Mesenchymal stem cell (in vitro differentiated cells and primary cell): Measurements from ENCODE around the gene ID4.
"Not testable (repeated sequence)": the region's sequence is repeated elsewhere in the genome, so short reads cannot be mapped to it uniquely, and the experiment has no call there.

Source experiments
- DNase-seq: peaks from one replicate; pipeline ENCODE4 v3.0.0-alpha.2; 2013
- H2AFZ ChIP-seq: one replicate; pipeline ENCODE4 v1.6.1; 2013; ENCODE audit warnings: low read depth, mild to moderate bottlenecking, control low read depth, inconsistent platforms, low read length, moderate library complexity
- H2AK5ac ChIP-seq: 2 replicates; pipeline ENCODE4 v1.6.1; 2013; ENCODE audit warnings: low read length, moderate library complexity, mild to moderate bottlenecking, inconsistent platforms; ENCODE audit not compliant: severe bottlenecking
- H2BK120ac ChIP-seq: one replicate; pipeline ENCODE4 v1.6.1; 2013; ENCODE audit warnings: low read depth, mild to moderate bottlenecking, inconsistent platforms, low read length, moderate library complexity
- H2BK12ac ChIP-seq, 2 experiments: one replicate each; pipeline ENCODE4 v1.6.1; 2013; ENCODE audit warnings: inconsistent platforms in 2 of 2, low read length in 2 of 2, mild to moderate bottlenecking in 2 of 2, moderate library complexity in 2 of 2, control low read depth in 1 of 2
- H2BK15ac ChIP-seq: one replicate; pipeline ENCODE4 v1.6.1; 2013; ENCODE audit warnings: mild to moderate bottlenecking, low read depth, inconsistent platforms; ENCODE audit not compliant: poor library complexity, severe bottlenecking
- H2BK5ac ChIP-seq: 2 replicates; pipeline ENCODE4 v1.6.1; 2013; ENCODE audit warnings: low read depth, mild to moderate bottlenecking, low read length, control low read depth, inconsistent platforms; ENCODE audit not compliant: poor library complexity, severe bottlenecking
- H3K14ac ChIP-seq, 2 experiments: one replicate each; pipeline ENCODE4 v1.6.1; 2013; ENCODE audit warnings: inconsistent platforms in 2 of 2, low read length in 2 of 2, control low read depth in 1 of 2, mild to moderate bottlenecking in 1 of 2, moderate library complexity in 1 of 2
- H3K18ac ChIP-seq, 2 experiments: one replicate each; pipeline ENCODE4 v1.6.1; 2013; ENCODE audit warnings: inconsistent platforms in 2 of 2, low read length in 2 of 2, control low read depth in 1 of 2, low read depth in 1 of 2, mild to moderate bottlenecking in 1 of 2
- H3K23ac ChIP-seq, 2 experiments: one replicate each; pipeline ENCODE4 v1.6.1; 2013; ENCODE audit warnings: inconsistent platforms in 2 of 2, low read length in 2 of 2, mild to moderate bottlenecking in 2 of 2, moderate library complexity in 2 of 2, control low read depth in 1 of 2
- H3K27ac ChIP-seq: 2 replicates; pipeline ENCODE4 v1.5.1; 2013; ENCODE audit warnings: mild to moderate bottlenecking, moderate library complexity, low read length, control low read depth, inconsistent platforms; ENCODE audit not compliant: poor library complexity, severe bottlenecking
- H3K27me3 ChIP-seq, 2 experiments: 2 replicates each; pipeline versions ENCODE4 v1.6.1 to v1.7.0; 2013; ENCODE audit warnings: low read length in 2 of 2, mild to moderate bottlenecking in 2 of 2, moderate library complexity in 2 of 2, control low read depth in 1 of 2, inconsistent platforms in 1 of 2; ENCODE audit not compliant: control insufficient read depth in 1 of 2, insufficient read depth in 1 of 2
- H3K36me3 ChIP-seq, 2 experiments: 2 replicates each; pipeline versions ENCODE4 v1.6.1 to v1.7.0; 2013; ENCODE audit warnings: low read length in 2 of 2, control low read depth in 1 of 2, inconsistent platforms in 1 of 2, low read depth in 1 of 2, mild to moderate bottlenecking in 1 of 2; ENCODE audit not compliant: insufficient read depth in 2 of 2, control insufficient read depth in 1 of 2
- H3K4ac ChIP-seq, 2 experiments: one replicate each; pipeline ENCODE4 v1.6.1; 2013; ENCODE audit warnings: inconsistent platforms in 2 of 2, low read length in 2 of 2, mild to moderate bottlenecking in 2 of 2, moderate library complexity in 2 of 2, control low read depth in 1 of 2, low read depth in 1 of 2
- H3K4me1 ChIP-seq: 2 replicates; pipeline ENCODE4 v1.6.1; 2013; ENCODE audit warnings: low read depth, low read length, control low read depth; ENCODE audit not compliant: control insufficient read depth, insufficient read depth
- H3K4me2 ChIP-seq: 2 replicates; pipeline ENCODE4 v1.6.1; 2013; ENCODE audit warnings: low read length, mild to moderate bottlenecking, inconsistent platforms; ENCODE audit not compliant: poor library complexity, severe bottlenecking
- H3K4me3 ChIP-seq, 2 experiments: 2 replicates each; pipeline versions ENCODE4 v1.5.1 to v1.7.0; 2013; ENCODE audit warnings: low read length in 2 of 2, mild to moderate bottlenecking in 2 of 2, control low read depth in 1 of 2, low read depth in 1 of 2; ENCODE audit not compliant: insufficient read depth in 1 of 2
- H3K79me1 ChIP-seq: replicated peaks from 2 replicates; pipeline ENCODE4 v1.6.1; 2013; ENCODE audit warnings: mild to moderate bottlenecking, control low read depth, low read length, inconsistent platforms; ENCODE audit not compliant: poor library complexity, severe bottlenecking
- H3K9ac ChIP-seq: 2 replicates; pipeline ENCODE4 v1.7.0; 2013; ENCODE audit warnings: mild to moderate bottlenecking, low read length, moderate library complexity
- H3K9me3 ChIP-seq: 2 replicates; pipeline ENCODE4 v1.7.0; 2013; ENCODE audit warnings: mild to moderate bottlenecking, low read length; ENCODE audit not compliant: control insufficient read depth
- H4K8ac ChIP-seq: one replicate; pipeline ENCODE4 v1.6.1; 2013; ENCODE audit warnings: inconsistent platforms, mild to moderate bottlenecking, low read length, moderate library complexity
- H4K91ac ChIP-seq: one replicate; pipeline ENCODE4 v1.6.1; 2013; ENCODE audit warnings: mild to moderate bottlenecking, low read length, inconsistent platforms
- whole genome bisulfite sequencing: methylation state at CpG from one replicate; pipeline ENCODE4 v1.1.7; 2013; ENCODE audit warnings: mixed read lengths; 5-methylcytosine and 5-hydroxymethylcytosine counted together

Gene ID4

DNA sequence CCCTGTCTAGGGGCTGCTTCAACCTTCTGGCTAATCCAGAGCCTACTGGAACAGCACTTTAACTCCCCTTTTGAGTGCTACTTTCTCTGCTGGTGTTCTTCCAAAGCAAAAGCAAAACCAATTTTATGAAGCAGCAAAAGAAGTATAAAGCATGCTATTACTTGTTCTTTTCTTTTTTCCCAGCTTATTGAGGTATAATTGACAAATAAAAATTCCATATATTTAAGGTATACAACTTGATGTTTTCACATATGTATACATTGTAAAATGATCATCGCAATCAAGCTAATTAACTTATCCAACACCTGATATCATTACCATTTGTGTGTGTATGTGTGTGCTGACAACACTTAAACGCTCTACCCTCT is 14.9 kb downstream of the ID4 start:
- no peaks in the 10 kb centered on the region for H3K79me1 ChIP-seq
- no peak overlapping the region for H3K9ac ChIP-seq
- H3K36me3 ChIP-seq, result no peaks in the 10 kb centered on the region
- H2AFZ ChIP-seq, result no peak overlapping the region
- no peak overlapping the region for H4K8ac ChIP-seq
- no peak overlapping the region for H4K91ac ChIP-seq
- DNase-seq, result no peak
- H3K18ac ChIP-seq, result no peak overlapping the region
- H3K4me2 ChIP-seq, result no peak overlapping the region
- H2BK5ac ChIP-seq, result no peak overlapping the region
- no peak overlapping the region for H3K23ac ChIP-seq
- no peak overlapping the region for H3K4me3 ChIP-seq
- no peak overlapping the region for H3K14ac ChIP-seq
- peaks cover 2% of the 10 kb centered on the region for H3K4me1 ChIP-seq
- H3K4ac ChIP-seq, result no peak overlapping the region
- H2BK15ac ChIP-seq, result no peak overlapping the region
- WGBS, result 100% methylated on average over 2 of the region's 2 CpGs
- H3K27ac ChIP-seq, result no peak overlapping the region
- no peak overlapping the region for H2BK120ac ChIP-seq
- H3K9me3 ChIP-seq, result no peaks in the 10 kb centered on the region
- no peak overlapping the region for H2AK5ac ChIP-seq
- no peaks in the 10 kb centered on the region for H3K27me3 ChIP-seq
- H2BK12ac ChIP-seq, result no peak overlapping the region

DNA sequence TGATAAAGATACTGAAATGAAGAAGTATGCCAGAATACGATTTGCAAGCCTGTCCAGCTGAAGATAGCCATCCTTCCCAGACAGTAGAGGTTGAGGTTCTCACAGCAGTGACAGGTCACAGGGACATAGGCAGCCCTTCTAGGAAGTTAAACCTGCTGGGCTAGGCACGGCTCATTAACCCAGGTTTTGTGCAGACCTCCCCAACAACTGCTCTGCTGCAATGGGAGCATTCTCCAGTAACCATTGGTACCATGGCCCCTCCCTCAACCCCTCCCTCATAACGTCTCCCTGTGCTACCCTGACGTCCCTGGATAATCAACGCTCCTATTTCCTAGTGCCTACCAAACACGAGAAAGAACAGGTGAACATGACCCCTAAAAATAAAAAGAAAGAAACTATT is 15.8 kb downstream of the ID4 start:
- Histone ChIP-seq H3K27ac (no peak overlapping the region), H2BK120ac (no peak overlapping the region), H2BK5ac (no peak overlapping the region), H3K18ac (no peak overlapping the region), H4K8ac (no peak overlapping the region), H3K4me2 (no peak overlapping the region), H2AK5ac (no peak overlapping the region), H3K27me3 (no peaks in the 10 kb centered on the region), H3K4me3 (no peak overlapping the region), H2BK15ac (no peak overlapping the region), H3K9me3 (no peaks in the 10 kb centered on the region), H2BK12ac (no peak overlapping the region), H3K4ac (no peak overlapping the region), H3K9ac (no peak overlapping the region), H3K4me1 (peaks cover 2% of the 10 kb centered on the region), H2AFZ (no peak overlapping the region), H3K23ac (no peak overlapping the region), H3K14ac (no peak overlapping the region), H4K91ac (no peak overlapping the region), H3K36me3 (no peaks in the 10 kb centered on the region), H3K79me1 (no peaks in the 10 kb centered on the region)
- DNase-seq, result no peak
- 78% methylated on average over 6 of the region's 6 CpGs for WGBS

DNA sequence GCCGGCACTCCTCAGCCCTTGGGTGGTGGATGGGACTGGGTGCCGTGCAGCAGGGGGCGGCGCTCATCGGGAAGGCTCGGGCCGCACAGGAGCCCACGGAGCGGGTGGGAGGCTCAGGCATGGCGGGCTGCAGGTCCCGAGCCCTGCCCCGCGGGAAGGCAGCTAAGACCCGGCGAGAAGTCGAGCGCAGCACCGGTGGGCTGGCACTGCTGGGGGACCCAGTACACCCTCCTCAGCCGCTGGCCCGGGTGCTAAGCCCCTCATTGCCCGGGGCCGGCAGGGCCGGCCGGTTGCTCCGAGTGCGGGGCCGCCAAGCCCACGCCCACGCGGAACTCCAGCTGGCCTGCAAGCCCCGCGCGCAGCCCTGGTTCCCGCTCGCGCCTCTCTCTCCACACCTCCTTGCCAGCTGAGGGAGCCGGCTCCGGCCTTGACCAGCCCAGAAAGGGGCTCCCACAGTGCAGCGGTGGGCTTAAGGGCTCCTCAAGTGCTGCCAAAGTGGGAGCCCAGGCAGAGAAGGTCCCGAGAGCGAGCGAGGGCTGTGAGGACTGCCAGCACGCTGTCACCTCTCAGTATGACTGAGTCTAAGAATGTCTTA is 17.3 kb downstream of the ID4 start:
- not testable (repeated sequence) for H3K27me3 ChIP-seq, H4K8ac ChIP-seq
- WGBS, result 96% methylated on average over 36 of the region's 43 CpGs

DNA sequence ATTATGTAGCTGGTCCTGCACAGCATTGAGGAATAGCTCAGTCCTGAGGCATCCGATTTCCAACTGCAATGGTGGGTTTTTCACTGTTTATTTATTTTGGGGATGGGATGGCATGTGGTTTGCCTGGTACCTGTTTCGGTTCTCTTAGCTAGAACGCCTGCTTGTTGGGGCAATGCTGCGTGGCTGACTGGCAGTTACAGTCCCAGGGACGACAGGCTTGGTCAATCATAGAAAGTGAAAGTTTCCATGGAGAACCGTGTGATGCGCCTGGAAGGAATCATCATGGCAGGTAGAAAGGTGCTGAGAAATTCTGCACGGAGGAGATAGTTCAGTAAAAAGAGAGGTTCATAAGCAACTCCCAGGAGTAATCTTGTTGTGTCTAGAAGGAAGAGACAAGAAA is 18.4 kb downstream of the ID4 start:
- Histone ChIP-seq H2AK5ac (no peak overlapping the region), H2BK120ac (no peak overlapping the region), H3K23ac (no peak overlapping the region), H3K18ac (no peak overlapping the region), H3K27me3 (peaks cover 0 to 9% of the 10 kb centered on the region in 2 experiments), H3K9ac (no peak overlapping the region), H3K79me1 (no peaks in the 10 kb centered on the region), H2BK12ac (no peak overlapping the region), H3K4me2 (no peak overlapping the region), H4K8ac (no peak overlapping the region), H2BK5ac (no peak overlapping the region), H3K36me3 (no peaks in the 10 kb centered on the region), H3K4me1 (peaks cover 2% of the 10 kb centered on the region), H3K9me3 (no peaks in the 10 kb centered on the region), H3K27ac (no peak overlapping the region), H3K14ac (no peak overlapping the region), H2BK15ac (no peak overlapping the region), H4K91ac (no peak overlapping the region), H3K4me3 (no peak overlapping the region), H2AFZ (no peak overlapping the region), H3K4ac (no peak overlapping the region)
- WGBS, result 96% methylated on average over 8 of the region's 8 CpGs
- no peak for DNase-seq

More for the DNA sequence above, 17.3 kb downstream of the ID4 start:
- not testable (repeated sequence) for H2BK15ac ChIP-seq, H3K27ac ChIP-seq, H2BK12ac ChIP-seq, H3K4me2 ChIP-seq, H3K36me3 ChIP-seq, H3K23ac ChIP-seq, DNase-seq, H3K4ac ChIP-seq, H2AK5ac ChIP-seq, H3K4me1 ChIP-seq, H2AFZ ChIP-seq, H2BK120ac ChIP-seq, H4K91ac ChIP-seq, H3K79me1 ChIP-seq, H3K9me3 ChIP-seq, H3K9ac ChIP-seq, H2BK5ac ChIP-seq, H3K14ac ChIP-seq, H3K18ac ChIP-seq, H3K4me3 ChIP-seq
